Measurements from ENCODE around the gene CSNK1G3.

- TF ChIP-seq POLR2A (IDR thresholded peaks at IDR 0.05; ENCODE audit: low read length) (no peak), GATA1 (IDR thresholded peaks at IDR 0.05; ENCODE audit: low read depth, low read length) (no peak)
Observed at GRCh38 chr5:123610665-123611405, 98.9 kb downstream of the CSNK1G3 start.
